GM18867 (cell line): ENCODE results near the gene RRAGC.

ENCODE experiments used
- ATAC-seq: cut with Tn5 transposase; IDR thresholded peaks from one replicate; pipeline ENCODE4 v1.9.1; 2021; ENCODE audit warnings: mild to moderate bottlenecking, moderate library complexity; ENCODE audit not compliant: unreplicated experiment

RRAGC gene

GRCh38 chr1:38859561-38860453 is at the start of gene RRAGC:
Gene RRAGC (minus strand): TSS chr1:38859772. CDS start chr1:38859646, 126 bp downstream.
- peak; percentile 91 for ATAC-seq

GRCh38 chr1:38908821-38909220 is 49.2 kb upstream of the RRAGC start:
- ATAC-seq, result no peak

GRCh38 chr1:38905985-38906384 is 46.4 kb upstream of the RRAGC start:
- ATAC-seq, result no peak

- no peak for ATAC-seq
Measured at GRCh38 chr1:38899560-38899959, 40.0 kb upstream of the RRAGC start.

- no peak for ATAC-seq
Measured at GRCh38 chr1:38898653-38899230, 39.2 kb upstream of the RRAGC start.

- no peak for ATAC-seq
Measured at GRCh38 chr1:38896169-38896568, 36.6 kb upstream of the RRAGC start.

- ATAC-seq, result no peak
Measured at GRCh38 chr1:38892976-38893375, 33.4 kb upstream of the RRAGC start.

GRCh38 chr1:38891753-38892152 is 32.2 kb upstream of the RRAGC start:
- ATAC-seq, result no peak

GRCh38 chr1:38889589-38889988 is 30.0 kb upstream of the RRAGC start:
- ATAC-seq, result no peak

GRCh38 chr1:38888423-38889333 is 29.1 kb upstream of the RRAGC start:
- ATAC-seq, result no peak

GRCh38 chr1:38885092-38885491 is 25.5 kb upstream of the RRAGC start:
- no peak for ATAC-seq

GRCh38 chr1:38881487-38881886 is 21.9 kb upstream of the RRAGC start, which contains the start of gene GJA9:
Gene GJA9 (minus strand): TSS chr1:38881587. CDS start chr1:38876098, 5,489 bp downstream.
- ATAC-seq, result no peak

- ATAC-seq, result no peak
Measured at GRCh38 chr1:38875811-38876210, 16.2 kb upstream of the RRAGC start.

- peak; percentile 98 for ATAC-seq
Measured at GRCh38 chr1:38873027-38873969, 13.7 kb upstream of the RRAGC start, which contains the start of gene MYCBP. Gene MYCBP (minus strand): TSS chr1:38873348. CDS start chr1:38873305, 43 bp downstream.

- ATAC-seq, result peak; percentile 16
Measured at GRCh38 chr1:38872401-38873026, 12.9 kb upstream of the RRAGC start.

- no peak for ATAC-seq
Measured at GRCh38 chr1:38870996-38871395, 11.4 kb upstream of the RRAGC start.

- ATAC-seq, result no peak
Measured at GRCh38 chr1:38867208-38867607, 7.6 kb upstream of the RRAGC start.

GRCh38 chr1:38865112-38865715 is 5.6 kb upstream of the RRAGC start:
- no peak for ATAC-seq

GRCh38 chr1:38860454-38860795 is 853 bp upstream of the RRAGC start:
- no peak for ATAC-seq
